GM06990 (cell line): Measurements from ENCODE around the gene TMEM100.

Experiments used
- DNase-seq: peaks from one replicate; pipeline ENCODE4 v3.0.0-alpha.2; 2011; ENCODE audit not compliant: insufficient read length; ENCODE audit errors: extremely low read depth
- H3K27me3 ChIP-seq: replicated peaks from 2 replicates; pipeline ENCODE4 v1.6.0; 2011; ENCODE audit warnings: low read length; ENCODE audit not compliant: control insufficient read depth, insufficient read depth
- H3K36me3 ChIP-seq: 2 replicates; pipeline ENCODE4 v1.5.1; 2011; ENCODE audit warnings: low read length; ENCODE audit not compliant: control insufficient read depth, insufficient read depth
- H3K4me3 ChIP-seq: replicated peaks from 2 replicates; pipeline ENCODE4 v1.5.1; 2011; ENCODE audit warnings: low read depth, mild to moderate bottlenecking, control low read depth, low read length
- CTCF ChIP-seq: IDR thresholded peaks from 2 replicates; pipeline ENCODE4 v1.5.1; 2011; ENCODE audit warnings: low read length, control low read depth, mild to moderate bottlenecking, inconsistent platforms; ENCODE audit not compliant: insufficient read depth, poor library complexity, severe bottlenecking

The TMEM100 gene

GRCh38 chr17:55749985-55750384 is 27.3 kb upstream of the TMEM100 start:
- Histone ChIP-seq H3K36me3 (no peaks in the 10 kb centered on the region), H3K4me3 (no peak overlapping the region), H3K27me3 (no peaks in the 10 kb centered on the region)
- no peak for DNase-seq
- no peak for TF ChIP-seq CTCF

DNA sequence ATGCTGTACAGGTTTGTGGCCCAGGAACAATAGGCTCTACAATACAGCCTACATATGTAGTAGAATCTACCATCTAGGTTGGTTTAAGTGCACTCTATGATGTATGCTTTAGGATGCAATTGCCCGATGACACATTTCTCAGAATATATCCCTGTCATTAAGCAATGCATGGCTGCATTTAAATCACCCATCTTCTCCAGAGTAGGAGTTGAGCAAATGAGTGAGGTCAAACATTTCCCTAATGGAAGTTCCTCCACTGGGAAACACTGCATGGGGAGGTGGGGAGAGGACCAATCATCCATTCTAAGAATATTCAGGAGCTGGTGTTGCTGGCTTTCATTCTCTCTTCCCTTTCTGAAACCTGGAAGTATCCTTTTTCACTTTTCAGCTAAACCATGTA is 26.2 kb upstream of the TMEM100 start:
- TF ChIP-seq CTCF, result no peak
- DNase-seq, result no peak
- Histone ChIP-seq H3K27me3 (no peaks in the 10 kb centered on the region), H3K4me3 (no peak overlapping the region), H3K36me3 (no peaks in the 10 kb centered on the region)

DNA sequence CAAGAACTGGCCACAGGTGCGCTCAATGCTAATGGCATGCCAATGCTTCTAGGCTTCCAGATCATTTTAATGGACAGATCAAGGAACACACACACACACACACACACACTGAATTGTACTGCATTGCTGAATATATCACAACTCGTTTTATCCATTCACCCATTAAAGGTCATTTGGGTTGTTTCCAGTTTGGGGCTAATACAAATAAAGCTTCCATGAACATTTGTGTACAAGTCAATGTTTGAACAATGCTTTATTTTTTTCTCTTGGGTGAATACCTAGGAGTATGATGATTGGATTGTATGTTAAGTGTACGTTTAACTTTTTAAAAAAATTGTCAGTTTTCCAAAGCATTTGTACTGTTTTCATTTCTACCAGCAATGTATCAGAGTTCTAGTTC is 24.5 kb upstream of the TMEM100 start:
- Histone ChIP-seq H3K4me3 (no peak overlapping the region), H3K36me3 (no peaks in the 10 kb centered on the region), H3K27me3 (no peaks in the 10 kb centered on the region)
- no peak for TF ChIP-seq CTCF
- no peak for DNase-seq

DNA sequence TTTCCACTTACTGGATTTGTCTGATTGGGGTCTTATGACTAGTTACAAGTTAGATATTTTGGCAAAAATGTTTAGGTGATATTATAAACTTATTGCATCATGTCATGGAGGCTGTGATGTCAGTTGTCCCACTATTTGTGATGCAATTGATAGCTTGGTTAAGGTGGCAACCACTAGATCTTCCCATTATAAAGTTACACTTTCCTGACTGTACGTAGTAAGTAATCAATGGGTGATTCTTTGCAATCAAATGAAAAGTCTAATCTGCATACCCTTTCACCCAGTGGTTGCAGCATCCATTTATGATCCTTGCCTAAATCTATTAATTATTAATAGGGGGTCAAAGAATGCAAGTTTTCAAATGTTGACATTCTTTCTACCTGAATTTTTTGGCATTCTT is 23.8 kb upstream of the TMEM100 start:
- H3K36me3 ChIP-seq, result no peaks in the 10 kb centered on the region
- H3K4me3 ChIP-seq, result no peak overlapping the region
- no peak for DNase-seq
- TF ChIP-seq CTCF, result no peak
- no peaks in the 10 kb centered on the region for H3K27me3 ChIP-seq

- DNase-seq, result no peak
- Histone ChIP-seq H3K27me3 (no peaks in the 10 kb centered on the region), H3K36me3 (no peaks in the 10 kb centered on the region), H3K4me3 (no peak overlapping the region)
- TF ChIP-seq CTCF, result no peak
These were observed 22.6 kb upstream of the TMEM100 start for GRCh38 chr17:55745258-55745657.

DNA sequence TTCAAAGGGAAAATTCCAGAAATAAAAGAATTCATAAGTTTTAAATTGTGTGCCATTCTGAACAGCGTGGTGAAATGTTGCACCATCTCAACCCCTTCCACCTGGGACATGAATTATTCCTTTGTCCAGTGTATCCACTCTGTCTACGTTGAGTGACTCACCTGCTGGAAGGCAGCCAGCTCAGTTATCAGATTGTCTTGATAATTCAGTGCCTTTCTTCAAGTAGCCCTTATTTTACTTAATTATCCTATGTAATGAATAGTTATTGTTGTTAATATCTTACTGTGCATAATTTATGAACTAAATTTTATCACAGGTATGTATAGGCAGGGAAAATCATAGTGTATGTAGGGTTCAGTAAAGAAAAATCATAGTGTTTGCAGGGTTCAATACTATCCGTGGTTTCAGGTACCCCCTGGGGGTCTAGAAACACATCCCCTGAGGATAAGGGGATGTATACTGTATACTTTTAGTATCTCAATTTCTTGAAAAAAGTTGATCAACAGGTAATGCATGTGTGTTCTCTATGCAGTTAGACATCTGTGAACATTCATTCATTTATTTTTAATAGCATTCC is 20.5 kb upstream of the TMEM100 start:
- no peak for TF ChIP-seq CTCF
- no peak for DNase-seq
- no peaks in the 10 kb centered on the region for H3K36me3 ChIP-seq
- no peaks in the 10 kb centered on the region for H3K27me3 ChIP-seq
- H3K4me3 ChIP-seq, result no peak overlapping the region
